Measurements from ENCODE around the gene KRT15.

Gene KRT15

DNA sequence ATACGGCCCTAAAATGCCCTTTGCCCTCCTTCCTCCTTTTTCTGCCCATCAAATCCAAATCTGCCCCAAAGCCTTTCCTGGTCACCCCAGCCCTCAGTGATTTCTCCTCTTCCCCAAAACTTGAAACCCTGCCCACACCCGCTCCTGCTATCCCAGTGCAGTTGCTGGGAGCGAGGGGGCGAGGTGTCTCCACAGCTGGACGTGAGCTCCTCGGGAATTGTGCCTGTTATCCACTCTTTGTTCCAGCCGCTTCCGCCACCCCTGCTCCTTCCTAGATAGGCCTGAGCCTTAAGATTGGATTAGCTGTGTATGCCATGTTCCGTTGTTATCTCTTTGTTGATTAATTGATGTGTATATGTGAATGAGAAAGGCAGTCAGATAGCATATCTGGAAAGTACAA lies 35.2 kb downstream of the KRT15 start:
- POLR2A ChIA-PET (ENCODE audit: low non-redundant PET): no interaction called here
- DNase-seq (ENCODE audit: low spot score): no peak
- CTCF ChIA-PET: interaction anchor here (1.5 kb wide), 1 partner anchor 12 kb away, joined by 5 read pairs; no protein-coding TSS in a partner anchor
- TF ChIP-seq, protein P1, sequence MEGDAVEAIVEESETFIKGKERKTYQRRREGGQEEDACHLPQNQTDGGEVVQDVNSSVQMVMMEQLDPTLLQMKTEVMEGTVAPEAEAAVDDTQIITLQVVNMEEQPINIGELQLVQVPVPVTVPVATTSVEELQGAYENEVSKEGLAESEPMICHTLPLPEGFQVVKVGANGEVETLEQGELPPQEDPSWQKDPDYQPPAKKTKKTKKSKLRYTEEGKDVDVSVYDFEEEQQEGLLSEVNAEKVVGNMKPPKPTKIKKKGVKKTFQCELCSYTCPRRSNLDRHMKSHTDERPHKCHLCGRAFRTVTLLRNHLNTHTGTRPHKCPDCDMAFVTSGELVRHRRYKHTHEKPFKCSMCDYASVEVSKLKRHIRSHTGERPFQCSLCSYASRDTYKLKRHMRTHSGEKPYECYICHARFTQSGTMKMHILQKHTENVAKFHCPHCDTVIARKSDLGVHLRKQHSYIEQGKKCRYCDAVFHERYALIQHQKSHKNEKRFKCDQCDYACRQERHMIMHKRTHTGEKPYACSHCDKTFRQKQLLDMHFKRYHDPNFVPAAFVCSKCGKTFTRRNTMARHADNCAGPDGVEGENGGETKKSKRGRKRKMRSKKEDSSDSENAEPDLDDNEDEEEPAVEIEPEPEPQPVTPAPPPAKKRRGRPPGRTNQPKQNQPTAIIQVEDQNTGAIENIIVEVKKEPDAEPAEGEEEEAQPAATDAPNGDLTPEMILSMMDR (conservative IDR thresholded peaks at IDR 0.05; ENCODE audit: low read depth): no peak
- no peak overlapping the region for H3K27ac ChIP-seq

DNA sequence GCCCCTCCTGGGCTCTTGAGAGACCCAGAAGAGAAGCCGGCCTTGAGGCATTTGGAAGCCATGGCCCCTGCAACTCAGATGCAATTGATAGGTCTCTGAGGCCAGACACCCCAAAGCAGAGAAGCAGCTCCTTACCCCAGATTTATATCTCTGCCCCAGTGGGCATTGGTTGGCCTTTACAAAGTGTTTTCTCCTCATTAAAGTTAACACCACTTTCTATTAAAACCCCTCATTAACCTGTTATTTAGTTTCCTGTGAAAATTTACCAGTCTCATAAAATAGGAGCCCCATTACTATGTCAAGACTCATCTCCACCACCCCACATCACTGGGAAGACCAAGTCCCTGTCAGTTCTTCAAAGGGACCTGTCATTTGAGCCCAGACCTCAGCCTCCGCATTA lies 37.7 kb downstream of the KRT15 start, which contains the start of gene KRT35:
KRT35 (minus strand) TSS at position 116 of the 400 bp plus-strand sequence; CDS start at position 62, 54 bp downstream.
- ChIA-PET POLR2A (ENCODE audit: low non-redundant PET) (no interaction called here), CTCF (no interaction called here)
- TF ChIP-seq, protein P1 (conservative IDR thresholded peaks at IDR 0.05; ENCODE audit: low read depth): no peak
- DNase-seq (ENCODE audit: low spot score): no peak
- no peak within 1 kb of the TSS for H3K27ac ChIP-seq

DNA sequence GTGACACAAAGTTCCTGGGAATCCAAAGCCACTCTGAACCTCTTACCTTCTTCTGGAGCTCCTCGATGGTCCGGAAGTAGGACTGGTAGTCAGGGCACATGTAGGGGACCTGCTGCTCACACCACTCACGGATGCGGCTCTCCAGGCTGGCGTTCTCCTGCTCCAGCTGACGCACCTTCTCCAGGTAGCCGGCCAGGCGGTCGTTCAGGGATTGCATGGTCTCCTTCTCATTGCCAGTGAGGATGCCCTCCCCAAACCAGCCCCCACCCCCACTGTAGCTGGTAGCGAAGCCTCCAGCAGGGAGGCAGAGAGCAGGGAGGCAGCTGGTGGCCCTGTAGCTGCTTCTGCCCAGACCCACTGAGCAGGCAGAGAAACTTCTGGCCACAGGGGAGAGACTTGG lies 38.1 kb downstream of the KRT15 start:
- H3K27ac ChIP-seq: no peak overlapping the region
- ChIA-PET POLR2A (ENCODE audit: low non-redundant PET) (no interaction called here), CTCF (no interaction called here)
- DNase-seq (ENCODE audit: low spot score): no peak
- TF ChIP-seq, protein P1 (conservative IDR thresholded peaks at IDR 0.05; ENCODE audit: low read depth): no peak

DNA sequence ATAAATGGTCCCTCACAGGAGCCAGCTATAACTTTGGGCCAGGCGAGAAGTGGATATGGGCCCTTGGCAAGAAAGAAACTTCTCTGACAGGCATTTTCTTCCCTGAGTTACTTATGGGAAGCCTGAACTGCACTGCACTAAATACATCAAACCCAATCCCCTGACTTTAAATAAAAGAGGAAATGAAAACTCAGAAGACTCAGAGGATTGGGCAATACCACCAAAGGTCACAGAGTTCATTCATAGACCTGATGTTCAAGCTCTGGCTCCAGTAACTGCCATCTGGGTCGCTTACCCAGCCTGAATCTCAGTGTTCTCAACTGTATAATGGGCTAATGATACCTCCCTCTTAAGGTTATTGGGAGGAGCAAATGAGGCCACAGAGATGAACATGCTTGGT lies 38.6 kb downstream of the KRT15 start:
- CTCF ChIA-PET: no interaction called here
- DNase-seq (ENCODE audit: low spot score): no peak
- POLR2A ChIA-PET (ENCODE audit: low non-redundant PET): interaction anchor here (0.6 kb wide), 1 partner anchor 1171 kb away, joined by 3 read pairs; no protein-coding TSS in a partner anchor
- TF ChIP-seq, protein P1 (conservative IDR thresholded peaks at IDR 0.05; ENCODE audit: low read depth): no peak
- H3K27ac ChIP-seq: no peak overlapping the region

DNA sequence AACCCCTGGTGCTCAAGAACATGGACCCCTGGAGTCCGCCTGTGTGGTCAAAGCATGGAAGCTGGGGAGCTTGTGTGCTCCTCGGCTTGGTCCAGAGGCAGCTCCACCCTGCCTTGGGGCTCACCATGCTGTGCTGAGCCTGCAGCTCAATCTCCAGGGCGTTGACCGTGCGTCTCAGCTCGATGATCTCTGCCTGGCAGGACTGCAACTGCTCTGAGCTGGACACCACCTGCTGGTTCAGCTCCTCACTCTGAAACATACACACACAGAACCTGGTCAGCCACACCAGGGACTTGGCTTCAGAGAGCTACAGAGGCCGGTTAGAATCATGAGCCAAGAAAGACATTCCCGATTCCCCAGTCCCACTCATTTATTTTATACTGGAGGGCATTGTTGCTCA lies 40.5 kb downstream of the KRT15 start:
- POLR2A ChIA-PET (ENCODE audit: low non-redundant PET): no interaction called here

DNA sequence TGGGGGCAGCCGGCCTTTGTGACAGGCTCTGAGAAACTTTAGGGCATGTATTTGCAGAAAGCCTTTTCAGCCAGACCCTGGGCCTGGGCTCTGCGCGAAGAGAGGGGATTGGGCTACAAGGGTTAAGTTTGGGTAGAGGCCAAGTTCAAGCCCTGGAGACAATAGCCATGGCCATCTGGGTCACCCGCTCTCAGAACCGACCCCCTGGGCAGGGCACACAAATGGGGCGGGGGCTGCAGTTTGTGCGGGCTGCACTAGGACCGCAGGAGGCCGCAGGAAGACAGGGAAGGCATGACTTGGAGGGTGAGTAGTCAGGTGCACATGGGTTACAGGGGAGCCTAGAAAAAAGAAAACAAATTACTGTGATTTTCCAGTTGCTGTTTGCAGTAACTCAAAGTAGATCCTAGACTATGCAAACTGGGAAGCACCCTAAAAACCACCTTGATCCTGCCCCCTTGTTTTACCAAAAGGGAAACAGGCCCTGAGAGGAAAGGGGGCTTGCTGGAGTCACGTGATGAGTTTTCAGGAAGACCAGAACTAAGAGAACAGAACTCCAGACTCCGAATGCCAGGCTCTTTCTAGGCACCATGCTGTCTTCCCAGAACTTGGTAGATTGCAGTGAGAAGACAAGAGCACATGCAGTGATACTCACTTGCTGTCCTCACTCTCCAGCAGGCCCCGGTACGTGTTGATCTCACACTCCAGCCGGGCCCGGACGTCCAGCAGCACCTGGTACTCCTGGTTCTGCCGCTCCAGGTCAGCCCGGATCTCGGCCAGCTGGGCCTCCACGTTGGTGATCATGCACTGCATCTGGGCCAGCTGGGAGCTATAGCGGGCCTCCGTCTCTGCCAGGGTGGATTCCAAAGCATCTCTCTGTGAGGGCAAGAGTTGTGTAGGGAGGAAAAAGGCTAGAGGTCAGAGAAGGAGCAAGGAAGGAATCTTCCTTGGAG lies 41.5 kb downstream of the KRT15 start:
- POLR2A ChIA-PET (ENCODE audit: low non-redundant PET): no interaction called here
- CTCF ChIA-PET: no interaction called here
- TF ChIP-seq, protein P1 (conservative IDR thresholded peaks at IDR 0.05; ENCODE audit: low read depth): no peak
- no peak overlapping the region for H3K27ac ChIP-seq
- no peak for DNase-seq (ENCODE audit: low spot score)

More for the DNA sequence above, 40.5 kb downstream of the KRT15 start:
- CTCF ChIA-PET: no interaction called here
- TF ChIP-seq, protein P1 (conservative IDR thresholded peaks at IDR 0.05; ENCODE audit: low read depth): no peak
- DNase-seq (ENCODE audit: low spot score): no peak
- H3K27ac ChIP-seq: no peak overlapping the region

Measured in RWPE1 (cell line).